ENCODE measurements around the gene CDKN1B. TPM values are rescaled to one million over a fixed set of nuclear protein-coding genes. Genes with fewer than 3 reads are reported as not detected.

CDKN1B gene
- total RNA-seq, result 100 to 1,000 TPM; 119 to 207 (median 130) TPM
- total RNA-seq (2013), result 154 TPM

DNA sequence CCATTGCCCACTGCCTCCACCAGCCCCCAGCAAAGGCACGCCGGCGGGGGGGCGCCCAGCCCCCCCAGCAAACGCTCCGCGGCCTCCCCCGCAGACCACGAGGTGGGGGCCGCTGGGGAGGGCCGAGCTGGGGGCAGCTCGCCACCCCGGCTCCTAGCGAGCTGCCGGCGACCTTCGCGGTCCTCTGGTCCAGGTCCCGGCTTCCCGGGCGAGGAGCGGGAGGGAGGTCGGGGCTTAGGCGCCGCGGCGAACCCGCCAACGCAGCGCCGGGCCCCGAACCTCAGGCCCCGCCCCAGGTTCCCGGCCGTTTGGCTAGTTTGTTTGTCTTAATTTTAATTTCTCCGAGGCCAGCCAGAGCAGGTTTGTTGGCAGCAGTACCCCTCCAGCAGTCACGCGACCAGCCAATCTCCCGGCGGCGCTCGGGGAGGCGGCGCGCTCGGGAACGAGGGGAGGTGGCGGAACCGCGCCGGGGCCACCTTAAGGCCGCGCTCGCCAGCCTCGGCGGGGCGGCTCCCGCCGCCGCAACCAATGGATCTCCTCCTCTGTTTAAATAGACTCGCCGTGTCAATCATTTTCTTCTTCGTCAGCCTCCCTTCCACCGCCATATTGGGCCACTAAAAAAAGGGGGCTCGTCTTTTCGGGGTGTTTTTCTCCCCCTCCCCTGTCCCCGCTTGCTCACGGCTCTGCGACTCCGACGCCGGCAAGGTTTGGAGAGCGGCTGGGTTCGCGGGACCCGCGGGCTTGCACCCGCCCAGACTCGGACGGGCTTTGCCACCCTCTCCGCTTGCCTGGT lies at the start of gene CDKN1B:
Gene CDKN1B (plus strand): TSS at position 576 of the 793 bp plus-strand sequence. CDS start 472 bp downstream, outside the sequence.
- peaks cover 31% of the 10 kb centered on the region for H3K36me3 Mint-ChIP-seq
- ATAC-seq (peak; percentile 68 to 85 (median 78)), DNase-seq (peak; percentile 76 to 92)
- H3K4me1 Mint-ChIP-seq, result peaks cover 78 to 80% of the 10 kb centered on the region in 2 donors
- Histone ChIP-seq H3K4me1 (ENCODE audit: control insufficient read depth, insufficient read depth, low read length) (peaks cover 41% of the 10 kb centered on the region), H3K36me3 (ENCODE audit: control insufficient read depth, insufficient read depth, low read length) (peaks cover 36% of the 10 kb centered on the region), H3K9me3 (ENCODE audit: control insufficient read depth, insufficient read depth, low read length) (no peaks in the 10 kb centered on the region), H3K4me3 (ENCODE audit: low read length) (peak within 1 kb of the TSS; percentile 100), H3K27me3 (ENCODE audit: control insufficient read depth, insufficient read depth, low read length) (no peaks in the 10 kb centered on the region), H3K27ac (ENCODE audit: low read length) (peak within 1 kb of the TSS; percentile 99)
- H3K27me3 Mint-ChIP-seq (ENCODE audit: low read depth in 2 of 2), result no peaks in the 10 kb centered on the region
- H3K9me3 Mint-ChIP-seq, result no peaks in the 10 kb centered on the region
- 0% methylated on average over 81 of the region's 81 CpGs for WGBS (ENCODE audit: insufficient coverage)
- peak within 1 kb of the TSS; percentile 99 to 100 for H3K27ac Mint-ChIP-seq
- intact Hi-C loops (cut with micrococcal nuclease), result loop anchor here (1.0 to 10.0 kb wide), 7 partner anchors 8 to 1062 kb away; partner anchors contain the start of genes DUSP16, GPR19 and GSG1
- peak within 1 kb of the TSS; percentile 98 for H3K4me3 Mint-ChIP-seq
- TF ChIP-seq, protein P1, sequence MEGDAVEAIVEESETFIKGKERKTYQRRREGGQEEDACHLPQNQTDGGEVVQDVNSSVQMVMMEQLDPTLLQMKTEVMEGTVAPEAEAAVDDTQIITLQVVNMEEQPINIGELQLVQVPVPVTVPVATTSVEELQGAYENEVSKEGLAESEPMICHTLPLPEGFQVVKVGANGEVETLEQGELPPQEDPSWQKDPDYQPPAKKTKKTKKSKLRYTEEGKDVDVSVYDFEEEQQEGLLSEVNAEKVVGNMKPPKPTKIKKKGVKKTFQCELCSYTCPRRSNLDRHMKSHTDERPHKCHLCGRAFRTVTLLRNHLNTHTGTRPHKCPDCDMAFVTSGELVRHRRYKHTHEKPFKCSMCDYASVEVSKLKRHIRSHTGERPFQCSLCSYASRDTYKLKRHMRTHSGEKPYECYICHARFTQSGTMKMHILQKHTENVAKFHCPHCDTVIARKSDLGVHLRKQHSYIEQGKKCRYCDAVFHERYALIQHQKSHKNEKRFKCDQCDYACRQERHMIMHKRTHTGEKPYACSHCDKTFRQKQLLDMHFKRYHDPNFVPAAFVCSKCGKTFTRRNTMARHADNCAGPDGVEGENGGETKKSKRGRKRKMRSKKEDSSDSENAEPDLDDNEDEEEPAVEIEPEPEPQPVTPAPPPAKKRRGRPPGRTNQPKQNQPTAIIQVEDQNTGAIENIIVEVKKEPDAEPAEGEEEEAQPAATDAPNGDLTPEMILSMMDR (IDR thresholded peaks at IDR 0.05), result no peak

DNA sequence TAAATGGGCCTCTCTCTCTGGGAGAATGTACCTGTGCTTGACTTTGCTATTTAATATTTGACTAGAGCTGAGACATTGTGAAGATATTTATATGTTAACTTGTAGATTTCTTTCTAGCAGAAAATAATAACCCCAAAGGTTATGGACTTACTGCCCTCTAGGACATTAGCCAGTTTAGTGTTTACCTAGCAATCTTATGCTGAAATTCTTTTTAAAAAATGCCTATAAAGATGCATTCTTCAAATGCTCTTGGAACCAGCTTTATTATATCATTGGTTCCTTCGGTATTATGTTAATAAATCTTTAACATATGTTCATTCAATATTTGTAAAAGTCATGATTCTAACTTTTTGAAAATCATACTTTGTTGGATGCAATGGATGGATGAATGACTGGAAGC lies 49.2 kb upstream of the CDKN1B start:
- no peak overlapping the region for H3K27ac Mint-ChIP-seq
- Histone ChIP-seq H3K9me3 (ENCODE audit: control insufficient read depth, insufficient read depth, low read length) (no peaks in the 10 kb centered on the region), H3K4me1 (ENCODE audit: control insufficient read depth, insufficient read depth, low read length) (no peaks in the 10 kb centered on the region), H3K36me3 (ENCODE audit: control insufficient read depth, insufficient read depth, low read length) (no peaks in the 10 kb centered on the region), H3K27me3 (ENCODE audit: control insufficient read depth, insufficient read depth, low read length) (no peaks in the 10 kb centered on the region), H3K4me3 (ENCODE audit: low read length) (no peak overlapping the region), H3K27ac (ENCODE audit: low read length) (no peak overlapping the region)
- H3K36me3 Mint-ChIP-seq, result no peaks in the 10 kb centered on the region
- no peaks in the 10 kb centered on the region for H3K27me3 Mint-ChIP-seq (ENCODE audit: low read depth in 2 of 2)
- no CpG with 5 or more reads among the region's 1 CpG for WGBS (ENCODE audit: insufficient coverage)
- TF ChIP-seq, protein P1 (IDR thresholded peaks at IDR 0.05), result no peak
- ATAC-seq (no peak), DNase-seq (no peak)
- no peaks in the 10 kb centered on the region for H3K4me1 Mint-ChIP-seq
- intact Hi-C loops (cut with micrococcal nuclease), result no loop called here
- H3K9me3 Mint-ChIP-seq, result no peaks in the 10 kb centered on the region
- no peak overlapping the region for H3K4me3 Mint-ChIP-seq

DNA sequence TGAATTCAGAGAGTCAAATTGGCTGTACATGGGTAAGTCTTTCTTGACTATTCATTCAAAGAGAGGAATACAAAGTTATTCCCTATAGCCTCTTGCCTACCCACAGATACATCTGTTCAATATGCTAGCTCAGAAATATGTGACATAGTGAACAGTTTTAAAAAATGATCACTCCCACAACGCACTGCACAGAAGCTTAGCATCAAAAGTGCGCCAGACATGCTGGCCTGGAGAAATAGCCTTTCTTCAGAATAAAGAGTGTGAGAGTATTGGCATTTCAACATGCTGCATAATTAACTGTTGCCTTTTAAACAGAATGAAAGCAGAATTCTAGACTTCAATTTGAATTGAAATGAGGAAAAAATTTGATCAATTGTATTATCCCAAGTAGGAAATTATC lies 48.1 kb upstream of the CDKN1B start:
- TF ChIP-seq, protein P1 (IDR thresholded peaks at IDR 0.05), result no peak
- Mint-ChIP-seq H3K4me3 (no peak overlapping the region), H3K27me3 (ENCODE audit: low read depth in 2 of 2) (no peaks in the 10 kb centered on the region), H3K4me1 (no peaks in the 10 kb centered on the region), H3K27ac (no peak overlapping the region), H3K9me3 (no peaks in the 10 kb centered on the region), H3K36me3 (no peaks in the 10 kb centered on the region)
- Histone ChIP-seq H3K36me3 (ENCODE audit: control insufficient read depth, insufficient read depth, low read length) (no peaks in the 10 kb centered on the region), H3K27me3 (ENCODE audit: control insufficient read depth, insufficient read depth, low read length) (no peaks in the 10 kb centered on the region), H3K9me3 (ENCODE audit: control insufficient read depth, insufficient read depth, low read length) (no peaks in the 10 kb centered on the region), H3K4me3 (ENCODE audit: low read length) (no peak overlapping the region), H3K4me1 (ENCODE audit: control insufficient read depth, insufficient read depth, low read length) (no peaks in the 10 kb centered on the region), H3K27ac (ENCODE audit: low read length) (no peak overlapping the region)
- DNase-seq (no peak), ATAC-seq (no peak)
- intact Hi-C loops (cut with micrococcal nuclease), result no loop called here
- WGBS (ENCODE audit: insufficient coverage), result 100% methylated on average over 2 of the region's 2 CpGs
